Measurements from ENCODE around the gene CREB3L4.
A peak's percentile ranks its signal among the peaks of the same experiment; 100 is the strongest.

CREB3L4 gene

DNA sequence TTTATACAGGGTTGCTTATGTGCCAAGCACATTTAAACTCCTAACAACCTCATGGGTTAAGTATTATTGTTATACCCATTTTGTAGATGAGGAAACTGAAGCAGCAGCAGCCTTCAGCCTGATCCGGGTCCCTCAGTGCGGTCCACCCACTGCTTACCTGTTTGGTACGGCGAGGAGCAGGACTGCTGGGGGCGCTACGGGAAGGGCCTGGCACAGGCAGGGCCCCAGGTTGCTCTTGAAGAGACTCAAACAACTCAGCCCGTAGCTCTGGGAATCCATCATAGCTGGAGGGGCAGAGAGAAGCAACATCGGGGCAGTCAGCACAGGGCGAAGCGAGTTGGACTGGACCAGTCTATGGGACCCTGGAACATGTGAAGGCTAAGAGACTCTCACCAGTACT lies 30.4 kb upstream of the CREB3L4 start:
- DNase-seq (ENCODE audit: low spot score), result no peak

DNA sequence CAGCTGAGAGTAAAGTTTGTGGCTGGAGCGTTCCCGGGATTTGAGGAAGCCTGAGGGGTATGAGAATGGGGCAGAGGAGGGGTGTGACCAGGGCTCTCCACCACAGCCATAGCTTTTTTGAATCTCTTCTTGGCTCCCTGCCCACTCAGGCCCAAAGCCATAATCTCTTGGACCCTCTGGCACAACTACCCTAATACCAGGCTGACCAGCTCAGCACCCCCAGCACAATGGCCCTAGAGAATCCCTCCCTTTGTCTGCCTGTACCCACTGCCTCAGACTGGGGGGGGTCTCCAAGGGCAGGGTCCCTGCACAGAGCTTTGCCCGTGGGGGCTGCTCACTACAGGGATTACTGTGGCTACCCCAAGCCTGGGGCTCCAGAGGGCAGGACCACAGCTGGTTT lies 28.7 kb upstream of the CREB3L4 start:
- no peak for DNase-seq (ENCODE audit: low spot score)

DNA sequence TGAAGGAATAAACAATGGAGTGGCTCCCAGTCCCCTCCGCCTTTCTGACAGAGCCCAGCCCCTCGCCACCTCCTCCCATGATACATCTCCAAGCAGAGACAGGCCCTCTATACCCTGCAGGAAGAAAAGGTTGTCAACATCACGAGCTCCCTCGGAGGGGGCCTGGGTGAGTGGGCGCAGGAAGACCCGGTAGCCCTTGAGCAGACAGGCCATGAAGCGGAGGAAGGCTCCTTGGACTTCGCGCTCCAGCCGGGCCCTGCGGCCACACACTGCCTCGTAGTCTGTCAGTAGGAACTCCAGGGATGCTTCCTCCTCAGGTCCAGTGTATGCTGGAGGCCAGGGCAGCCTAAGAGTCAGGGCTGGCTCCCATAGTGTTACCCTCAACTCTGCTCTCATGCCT lies 28.2 kb upstream of the CREB3L4 start:
- DNase-seq (ENCODE audit: low spot score), result no peak

DNA sequence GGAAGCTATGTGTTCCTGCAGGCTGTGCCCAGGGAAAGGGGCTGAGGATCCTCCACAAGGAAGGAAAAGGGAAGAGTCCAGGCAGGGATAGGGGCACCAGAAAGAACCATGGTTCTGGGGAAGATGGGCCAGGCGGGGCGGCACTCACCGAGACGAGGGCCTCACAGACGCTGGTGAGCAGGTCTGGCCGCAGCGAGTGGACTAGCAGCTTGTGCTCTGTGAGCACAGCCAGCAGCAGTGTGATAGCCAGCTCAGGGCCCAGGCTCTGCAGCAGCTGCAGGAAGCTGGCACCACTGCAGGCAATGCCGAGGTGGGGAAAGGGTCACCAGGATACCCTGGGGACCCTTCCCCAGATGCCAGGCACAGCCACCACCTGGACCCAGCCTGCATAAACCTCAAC lies 26.9 kb upstream of the CREB3L4 start:
- DNase-seq (ENCODE audit: low spot score), result no peak

DNA sequence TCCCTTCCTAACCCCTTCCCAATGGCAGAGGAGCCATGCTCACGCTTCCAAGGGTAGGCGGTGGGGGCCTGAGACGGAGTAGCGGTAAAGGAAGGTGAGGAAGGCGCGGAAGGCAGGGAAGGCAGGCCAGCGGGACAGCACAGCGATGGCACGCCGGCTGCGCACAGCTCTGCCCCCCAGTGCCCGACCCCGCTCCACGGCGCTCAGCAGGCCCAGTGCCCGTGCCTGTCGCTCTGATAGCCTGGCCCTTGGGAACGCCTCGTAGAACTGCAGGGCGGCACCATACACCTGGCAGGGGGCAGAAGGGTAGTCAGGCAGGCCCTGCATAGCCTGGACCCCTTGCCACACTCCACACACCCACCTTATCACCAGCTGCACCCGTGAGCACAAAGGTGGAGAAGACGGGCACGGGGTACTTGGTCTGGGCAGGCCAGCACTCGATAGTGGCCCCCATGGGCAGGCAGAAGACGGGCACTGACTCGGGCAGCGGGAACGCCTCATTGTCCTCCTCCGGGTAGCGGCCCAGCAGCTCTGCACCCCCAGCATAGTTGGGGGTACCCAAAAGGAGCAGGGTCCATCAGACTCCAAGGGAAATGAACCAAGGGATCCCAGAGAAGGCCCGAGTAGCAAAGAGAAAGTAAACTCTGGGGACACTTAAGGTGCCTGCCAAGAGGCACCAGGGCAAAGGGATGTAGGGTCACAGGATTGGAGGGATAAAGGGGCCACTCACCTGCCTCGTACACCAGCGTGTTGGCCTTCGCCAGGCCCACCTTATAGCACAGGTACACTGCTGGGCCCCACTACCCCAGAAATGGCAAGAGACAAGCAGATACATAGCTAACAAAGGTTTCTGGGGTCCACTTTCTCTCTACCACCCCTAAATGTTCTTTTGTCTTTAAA lies 25.6 kb upstream of the CREB3L4 start:
- no peak for DNase-seq (ENCODE audit: low spot score)

DNA sequence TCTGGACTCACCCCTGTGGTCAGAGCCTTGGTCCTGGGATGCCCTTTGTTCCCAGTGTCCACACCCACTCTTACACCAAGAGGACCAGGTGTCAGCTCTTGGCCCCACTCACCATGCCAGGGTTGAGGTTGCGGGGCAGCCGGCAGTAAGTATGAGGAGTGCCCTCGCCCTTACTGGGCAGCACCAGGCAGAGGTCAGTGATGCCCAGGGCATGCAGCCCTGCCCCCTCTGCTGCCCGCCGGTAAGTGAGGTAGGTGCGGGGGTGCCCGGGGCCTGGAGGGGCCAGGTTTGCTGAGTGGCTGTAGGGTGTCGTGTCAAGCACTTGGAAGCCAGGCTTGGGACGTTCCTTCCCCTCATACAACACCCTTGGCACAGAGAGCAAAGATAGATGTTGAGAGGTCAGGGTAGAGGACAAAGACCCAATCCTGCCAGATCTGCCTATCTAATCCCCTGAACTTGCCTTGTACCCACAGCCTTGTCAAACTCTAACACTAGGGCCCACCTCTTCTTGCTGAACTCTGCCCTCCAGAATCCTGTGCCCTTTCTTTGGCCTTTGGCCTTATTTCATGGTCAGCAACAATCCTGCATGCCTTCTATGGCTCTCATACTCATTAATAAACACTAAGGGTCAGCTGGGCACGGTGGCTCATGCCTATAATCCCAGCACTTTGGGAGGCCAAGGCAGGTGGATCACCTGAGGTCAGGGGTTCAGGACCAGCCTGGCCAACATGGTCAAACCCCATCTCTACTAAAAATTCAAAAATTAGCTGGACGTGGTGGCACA lies 24.7 kb upstream of the CREB3L4 start:
- no peak for DNase-seq (ENCODE audit: low spot score)

DNA sequence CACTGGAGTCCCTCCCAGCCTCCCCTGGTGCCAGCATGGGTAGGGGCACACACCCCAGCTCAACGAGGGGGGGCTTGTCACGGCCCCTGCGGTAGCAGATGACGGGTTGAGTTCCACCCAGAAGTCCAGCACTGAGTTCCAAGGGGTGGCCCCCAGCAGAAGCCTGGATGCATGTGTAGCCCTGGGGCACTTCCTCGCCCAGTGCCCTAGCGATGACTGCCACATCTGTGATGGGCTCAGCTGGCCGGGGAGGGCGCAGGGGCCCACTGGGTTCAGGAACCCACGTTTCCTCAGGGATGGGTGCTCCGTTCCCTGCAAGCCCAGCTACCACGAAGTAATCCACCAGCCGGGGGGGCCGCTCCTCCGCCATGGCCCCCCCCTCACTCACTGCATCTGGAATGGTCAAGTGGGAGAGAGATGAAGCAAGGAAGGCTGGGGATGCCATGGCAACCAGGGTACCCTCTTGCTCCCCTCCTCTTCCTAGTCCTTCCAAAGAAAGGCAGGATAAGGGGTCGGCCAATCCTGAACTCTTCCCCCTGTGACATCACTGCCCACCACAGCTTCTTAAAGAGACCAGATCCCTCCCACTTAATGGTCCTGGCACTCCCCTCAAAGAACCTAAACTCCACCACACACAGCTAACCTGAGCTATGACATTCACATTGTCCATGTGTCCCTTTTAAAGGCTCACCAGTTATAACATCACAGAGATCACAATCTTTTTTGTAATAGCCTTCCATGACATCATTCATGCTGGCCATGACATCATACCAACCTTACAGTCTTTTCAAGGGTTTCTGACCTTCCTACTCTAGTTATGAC lies 23.5 kb upstream of the CREB3L4 start:
- no peak for DNase-seq (ENCODE audit: low spot score)

DNA sequence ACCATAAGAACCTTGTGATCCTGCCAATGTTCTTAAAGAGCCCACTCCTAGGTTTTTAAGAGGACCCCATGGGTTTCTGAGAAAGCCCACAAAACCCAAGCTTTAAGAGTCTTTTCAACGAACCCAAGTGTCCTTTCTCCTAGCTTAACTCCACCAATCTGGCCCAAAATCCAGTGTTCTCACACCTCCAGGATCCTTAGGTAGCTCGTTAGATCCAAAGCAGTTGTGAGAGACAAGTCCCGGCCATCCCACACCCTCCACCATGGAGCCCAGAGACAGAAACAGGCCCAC lies 22.9 kb upstream of the CREB3L4 start:
- DNase-seq (ENCODE audit: low spot score), result no peak

DNA sequence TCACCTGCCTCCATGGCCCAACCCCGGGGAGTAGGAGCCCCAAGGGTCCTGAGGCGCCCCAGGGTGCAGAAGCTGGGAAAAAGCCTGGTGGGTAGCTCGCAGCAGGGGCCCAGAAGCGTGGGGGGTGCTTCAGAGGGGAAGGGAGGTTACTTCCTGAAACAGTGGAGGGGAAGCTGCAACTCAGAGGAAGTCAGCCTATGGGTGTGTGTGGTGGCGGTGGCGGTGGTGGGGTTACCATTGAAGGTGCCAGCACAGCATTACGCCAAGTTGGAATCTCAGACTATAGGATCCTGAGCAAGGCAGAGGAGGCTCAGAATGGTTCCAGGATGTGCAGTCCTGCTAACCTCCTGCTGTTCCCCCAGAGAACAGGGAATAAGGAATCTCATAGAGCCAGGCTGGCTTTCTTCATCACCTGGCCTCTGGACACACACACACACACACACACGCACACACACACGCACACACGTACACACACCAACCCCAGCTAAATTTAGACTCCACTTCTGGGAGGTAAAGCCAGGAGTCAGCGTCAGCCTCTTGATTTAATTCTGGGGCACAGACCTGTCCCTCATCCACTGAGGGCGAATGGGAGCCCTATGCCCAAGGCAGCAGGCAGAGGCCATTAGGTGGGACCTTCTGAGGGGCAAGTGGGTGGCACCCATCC lies 22.4 kb upstream of the CREB3L4 start:
- DNase-seq (ENCODE audit: low spot score), result no peak

DNA sequence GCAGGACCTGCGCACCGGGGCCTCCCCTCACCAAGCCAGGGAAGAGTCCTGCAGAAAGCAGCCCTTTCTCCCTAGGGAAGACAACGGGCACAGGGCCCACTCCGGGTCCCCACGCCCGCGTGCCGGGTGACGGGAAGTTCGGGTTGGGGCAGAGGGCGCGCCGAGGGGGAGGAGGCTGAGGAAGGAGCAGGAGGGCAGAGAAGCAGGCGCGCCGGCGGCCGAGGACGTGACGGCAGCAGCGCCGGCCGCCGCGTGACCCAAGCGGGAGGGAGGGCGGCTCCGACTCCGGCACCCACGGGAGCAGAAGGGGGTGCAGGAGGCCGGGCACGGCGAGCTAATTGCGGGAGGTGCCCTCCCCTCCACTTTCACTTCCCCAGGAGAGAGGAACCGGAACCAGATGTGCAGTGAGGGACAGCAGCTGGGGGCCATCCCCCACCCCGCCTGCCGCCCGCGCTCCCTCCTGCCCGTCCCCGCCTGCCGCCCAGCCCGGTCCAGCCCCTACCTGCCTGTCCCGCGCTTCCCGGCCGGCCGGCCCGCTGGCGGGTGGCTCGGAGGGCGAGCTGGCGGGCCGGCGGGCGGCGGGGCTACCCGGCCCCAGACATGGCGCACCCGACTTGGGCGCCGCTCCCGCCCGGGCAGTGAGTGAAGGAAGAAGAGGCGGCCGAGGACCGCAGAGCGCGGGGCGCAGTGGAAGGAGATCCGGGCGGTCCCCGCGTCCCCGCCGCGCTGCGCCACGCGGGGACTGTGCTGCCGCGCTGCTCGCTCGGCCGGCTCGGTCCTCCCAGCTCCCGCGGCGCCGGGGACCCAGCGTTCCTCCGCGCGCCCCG lies 21.7 kb upstream of the CREB3L4 start:
- peak; percentile 61 for DNase-seq (ENCODE audit: low spot score)

DNA sequence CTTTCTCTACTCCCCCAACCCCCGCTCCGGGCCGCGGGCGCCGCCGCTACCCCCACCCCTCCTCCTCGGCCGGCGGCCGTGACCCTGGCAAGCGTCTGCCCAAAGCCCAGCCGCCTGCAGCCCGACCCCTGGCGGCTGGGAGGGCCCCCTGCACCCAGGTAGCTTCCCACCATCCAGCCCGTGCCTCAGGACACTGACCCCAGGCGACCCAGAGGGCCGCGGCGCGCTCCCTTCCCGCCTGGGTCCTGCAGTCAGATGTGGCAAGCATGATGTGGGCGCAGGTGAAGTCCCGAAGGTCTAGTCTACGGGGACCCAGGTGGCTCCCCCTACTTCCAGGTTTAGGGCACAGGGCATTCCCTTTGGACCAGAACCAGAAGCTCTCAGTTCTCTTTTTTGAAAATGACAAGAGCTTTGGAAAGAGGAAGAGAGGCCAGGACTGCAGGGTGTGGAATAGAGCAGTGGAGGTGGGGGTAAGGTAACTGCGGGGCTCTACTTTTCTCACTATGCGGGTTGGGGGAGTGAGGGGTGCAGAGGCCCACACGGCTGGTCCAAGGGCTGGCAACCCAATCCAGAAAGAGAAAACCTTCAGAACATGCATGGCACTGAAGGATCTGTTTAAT lies 21.0 kb upstream of the CREB3L4 start, which contains the start of gene DENND4B:
Gene DENND4B, minus strand, starts transcription at position 97 of the 620 bp plus-strand sequence. CDS start 2,344 bp downstream, outside the sequence.
- DNase-seq (ENCODE audit: low spot score), result peak; percentile 79

DNA sequence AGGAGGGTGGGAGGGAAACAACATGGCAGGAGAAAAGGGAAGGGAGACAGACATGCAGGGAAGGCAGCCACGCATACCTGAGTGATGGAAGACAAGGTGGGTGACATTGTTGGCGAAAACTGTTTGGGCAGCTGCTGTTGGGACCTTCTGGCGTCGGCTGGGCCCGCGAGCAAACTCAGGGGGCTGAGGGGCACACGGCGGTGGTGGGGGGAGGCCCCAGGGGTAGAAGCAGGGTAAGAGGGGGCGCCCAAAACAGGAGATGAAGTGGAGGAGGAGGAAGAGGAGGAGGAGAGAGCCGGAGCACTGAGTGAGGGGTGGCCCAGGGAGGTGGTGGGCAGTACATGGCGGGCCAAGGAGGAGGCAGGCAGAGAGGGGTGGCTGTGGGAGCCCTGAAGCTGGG lies 16.5 kb upstream of the CREB3L4 start:
- no peak for DNase-seq (ENCODE audit: low spot score)

DNA sequence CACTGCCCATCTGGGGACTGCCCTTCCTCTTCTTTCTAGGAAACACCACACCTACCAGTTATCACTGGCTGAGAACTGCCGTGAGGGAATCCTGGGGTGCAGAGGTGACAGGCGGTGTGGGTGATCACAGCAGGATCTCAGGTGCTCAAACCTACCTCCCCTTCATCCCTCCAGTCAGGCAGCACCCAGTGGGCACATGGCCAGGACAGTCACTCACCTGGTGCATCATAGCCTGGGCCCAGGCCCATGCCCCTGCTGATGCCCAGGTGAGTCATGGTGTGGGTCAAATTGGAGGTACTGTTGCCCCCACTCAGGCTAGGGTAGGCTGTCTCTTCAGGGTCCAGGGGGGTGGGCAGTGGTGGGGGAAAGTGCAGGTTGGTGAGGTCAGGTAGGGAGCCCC lies 15.9 kb upstream of the CREB3L4 start:
- DNase-seq (ENCODE audit: low spot score), result no peak

DNA sequence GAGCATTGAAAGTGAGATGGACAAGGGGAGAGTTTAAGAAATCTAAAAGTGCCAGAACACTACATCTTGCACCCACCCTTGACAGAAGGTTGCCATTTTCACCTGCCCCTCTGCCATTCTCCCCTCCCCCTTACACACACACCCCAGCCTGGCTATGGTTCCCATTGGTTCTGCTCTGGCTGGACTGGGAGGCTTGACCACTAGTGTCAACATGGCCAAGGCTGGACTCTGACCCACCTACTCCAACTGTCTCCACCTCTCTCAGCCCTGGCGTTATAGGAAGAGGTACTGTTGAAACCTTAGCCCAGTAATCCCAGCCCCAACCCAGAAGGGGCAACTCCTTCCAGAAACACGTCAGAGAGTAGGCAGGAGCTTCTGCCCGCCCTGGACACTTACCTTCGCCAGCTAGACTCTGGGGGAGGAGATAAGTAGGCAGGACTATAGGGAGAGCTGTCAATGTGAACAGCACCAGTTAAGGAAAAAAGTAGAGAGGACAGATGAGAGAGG lies 13.8 kb upstream of the CREB3L4 start:
- DNase-seq (ENCODE audit: low spot score), result no peak

DNA sequence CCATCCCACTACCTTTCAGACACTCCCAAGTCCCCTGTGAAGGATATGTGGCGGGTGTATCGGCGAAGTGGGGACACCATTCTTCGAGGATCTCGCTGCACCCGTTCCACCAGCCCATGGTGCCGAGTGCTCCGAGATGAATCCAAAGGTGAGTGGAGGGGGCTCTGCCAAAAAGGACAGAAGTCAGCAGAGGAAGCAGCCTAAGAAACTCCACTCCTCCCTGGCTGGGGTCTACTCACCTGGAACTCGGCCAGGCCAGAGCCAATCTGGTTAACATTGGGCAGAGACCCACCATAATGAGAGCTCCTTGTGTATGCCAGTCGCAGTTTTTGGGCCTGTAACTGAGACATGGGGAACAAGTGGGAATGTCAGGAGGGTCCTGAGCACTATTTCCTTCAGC lies 12.9 kb upstream of the CREB3L4 start:
- DNase-seq (ENCODE audit: low spot score), result no peak

DNA sequence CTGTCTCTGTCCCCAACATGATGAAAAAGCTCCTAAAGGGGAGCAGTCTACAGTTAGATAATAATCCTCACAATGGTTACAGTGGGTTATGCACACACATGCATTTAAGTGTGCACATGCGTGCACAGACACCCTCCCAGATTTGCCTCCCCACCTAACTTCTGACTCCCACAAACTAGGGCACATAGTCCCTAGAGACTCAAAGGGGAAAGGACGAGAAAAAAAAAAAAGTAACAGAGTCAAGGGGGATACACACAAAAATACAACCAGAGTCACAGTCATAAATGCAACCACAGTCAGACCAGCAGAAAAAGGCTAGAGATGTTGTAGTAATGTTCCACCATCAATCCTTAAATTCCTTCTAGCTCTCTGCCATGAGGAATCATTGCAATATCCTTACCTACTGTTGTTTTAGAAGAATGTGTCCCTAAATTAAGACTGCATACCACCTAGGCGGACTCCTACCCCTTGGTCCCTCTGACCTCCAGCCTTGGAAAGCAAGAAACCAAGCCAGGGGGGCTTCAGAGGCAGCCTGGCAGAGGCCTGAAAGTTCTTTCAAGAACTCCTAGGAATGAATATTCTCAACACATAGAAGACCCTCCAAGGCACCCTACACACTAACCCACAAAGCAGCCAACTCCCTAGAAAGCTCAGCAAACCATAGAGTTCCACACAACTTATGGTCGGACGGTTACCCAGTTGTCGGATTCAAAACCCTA lies 10.5 kb upstream of the CREB3L4 start:
- no peak for DNase-seq (ENCODE audit: low spot score)

DNA sequence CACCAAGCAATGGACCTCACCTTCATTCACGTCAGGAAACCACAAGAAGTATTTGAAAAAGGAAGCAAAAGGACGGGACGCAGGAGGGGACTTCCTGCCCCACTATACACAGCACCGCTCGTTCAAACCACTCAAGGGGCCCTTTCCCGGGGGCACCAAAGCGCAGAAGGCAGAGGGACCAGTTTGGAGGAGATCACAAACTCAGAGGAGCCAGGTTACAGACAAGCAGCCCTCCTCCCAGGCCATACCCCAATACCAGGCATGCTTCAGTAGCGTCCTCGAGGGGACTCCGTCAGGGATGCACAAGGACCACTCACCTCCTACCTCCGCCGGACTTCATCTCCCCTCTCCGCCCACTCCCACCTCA lies 10.0 kb upstream of the CREB3L4 start:
- DNase-seq (ENCODE audit: low spot score), result no peak

DNA sequence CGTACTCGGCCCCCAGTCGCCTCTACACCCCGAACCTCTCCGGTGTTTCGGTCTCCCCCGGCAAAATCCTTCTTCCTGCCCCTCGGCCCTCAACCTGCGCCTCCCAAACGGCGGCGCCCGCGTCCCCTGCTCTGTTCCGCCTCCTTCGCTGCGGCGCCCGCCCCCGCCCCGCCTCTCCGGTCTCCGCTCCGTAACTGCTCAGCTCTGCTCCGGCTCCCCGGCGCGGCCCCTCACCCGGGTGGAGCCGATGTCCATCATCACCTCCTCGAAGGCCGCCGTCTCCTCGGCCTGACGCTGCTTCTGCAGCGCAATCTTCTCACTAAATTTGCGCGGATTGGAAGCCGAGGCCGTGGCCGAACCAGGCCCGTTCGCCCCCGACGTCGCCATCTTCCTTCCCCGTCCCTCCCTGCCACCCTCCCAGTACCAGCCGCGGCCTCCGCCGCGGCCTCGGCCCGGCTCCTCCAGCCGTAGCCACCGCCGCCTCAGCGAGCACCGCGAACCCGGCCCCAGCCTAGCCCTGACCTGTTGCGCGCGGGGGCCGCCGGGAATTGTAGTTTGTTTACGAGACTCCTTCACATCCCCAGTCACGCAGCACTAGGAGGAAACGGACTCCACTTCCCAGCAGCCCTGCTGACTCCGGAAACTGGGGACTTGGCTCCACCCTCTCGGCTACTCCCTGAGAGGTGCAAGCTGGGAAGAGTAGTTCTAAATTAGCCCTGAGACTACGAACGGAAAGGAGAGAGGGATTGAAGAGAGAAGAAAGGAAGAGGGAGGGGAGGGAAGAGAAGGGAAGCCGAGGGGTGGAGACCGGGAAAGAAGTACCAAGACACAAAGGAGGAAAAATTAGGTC lies 9.4 kb upstream of the CREB3L4 start, which contains the start of gene CRTC2:
Gene CRTC2, minus strand, starts transcription at position 502 of the 850 bp plus-strand sequence. Its CDS starts 115 bp downstream, at position 387.
- peak; percentile 99 for DNase-seq (ENCODE audit: low spot score)

DNA sequence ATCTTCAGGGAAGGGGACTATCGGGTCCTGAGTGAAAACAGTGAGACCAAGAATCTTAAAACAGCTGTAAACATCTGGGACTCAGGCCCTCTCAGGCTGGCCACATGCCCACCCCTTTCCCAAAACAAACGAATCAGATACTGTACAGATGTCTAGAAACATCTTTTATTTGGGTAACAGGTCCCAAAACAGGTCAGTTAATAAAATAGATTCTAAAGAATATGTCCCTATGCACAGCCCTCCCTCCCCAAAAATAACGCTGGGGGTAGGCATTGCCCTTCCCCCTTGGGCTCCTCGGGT lies 8.8 kb upstream of the CREB3L4 start:
- DNase-seq (ENCODE audit: low spot score), result no peak

Measured in cerebellar cortex (tissue), 1 donor.